ENCODE measurements around the gene PSMB5. TPM values are rescaled to one million over a fixed set of nuclear protein-coding genes. Genes with fewer than 3 reads are reported as not detected.

Gene PSMB5
- total and polyA plus RNA-seq, 2 of the 13 experiments (the other 11 are each of a cell fraction or from before 2014, with no cell fraction given) = 705 to 871 TPM

- TF ChIP-seq ARID5B (CRISPR knock-in tag; IDR thresholded peaks at IDR 0.05) = peak; percentile 72
- peak; percentile 92 for TF ChIP-seq ZNF792 (CRISPR knock-in tag; IDR thresholded peaks at IDR 0.05)
- 0 out of 2 replicates have a peak, but pooled peaks have one; percentile 78 for TF ChIP-seq ZBTB42 (CRISPR knock-in tag; IDR thresholded peaks at IDR 0.05)
- peak; percentile 69; the same call in 1 of the 2 replicates for TF ChIP-seq ZNF761 (CRISPR knock-in tag; conservative IDR thresholded peaks at IDR 0.05)
- 0 out of 2 replicates have a peak, but pooled peaks have one; percentile 12 for TF ChIP-seq ZBTB3 (CRISPR knock-in tag; IDR thresholded peaks at IDR 0.05; ENCODE audit: borderline replicate concordance, low read depth)
- TF ChIP-seq ZSCAN29 (CRISPR knock-in tag; conservative IDR thresholded peaks at IDR 0.05) = peak; percentile 88
- TF ChIP-seq ZBTB43 (CRISPR knock-in tag; conservative IDR thresholded peaks at IDR 0.05) = no peak; the same call in 1 of the 2 replicates
- peak; percentile 82 for TF ChIP-seq BHLHE40 (IDR thresholded peaks at IDR 0.05; ENCODE audit: low read length)
- no peak for TF ChIP-seq NR3C1 (CRISPR knock-in tag; IDR thresholded peaks at IDR 0.05)
- peak; percentile 90 for TF ChIP-seq ZNF276 (CRISPR knock-in tag; IDR thresholded peaks at IDR 0.05; ENCODE audit: low read depth)
- TF ChIP-seq ZNF101 (CRISPR knock-in tag; IDR thresholded peaks at IDR 0.05; ENCODE audit: borderline replicate concordance, low read depth) = no peak
- no peak; the same call in 1 of the 2 replicates for TF ChIP-seq PBX2 (CRISPR knock-in tag; IDR thresholded peaks at IDR 0.05)
- peak; percentile 91; the same call in 1 of the 2 replicates for TF ChIP-seq ZNF691 (CRISPR knock-in tag; IDR thresholded peaks at IDR 0.05; ENCODE audit: borderline replicate concordance, low read depth)
- TF ChIP-seq ZBTB4 (CRISPR knock-in tag; IDR thresholded peaks at IDR 0.05; ENCODE audit: borderline replicate concordance) = peak; percentile 49; the same call in 1 of the 2 replicates
These were observed 23.3 kb upstream of the PSMB5 start (continued) for GRCh38 chr14:23057757-23058653.
